Putamen (tissue), 1 donor: Measurements from ENCODE around the gene LSG1.

Source experiments
- DNase-seq: peaks from one replicate; pipeline ENCODE4 v3.0.0-alpha.2; 2016; ENCODE audit warnings: low spot score

LSG1 gene

DNA sequence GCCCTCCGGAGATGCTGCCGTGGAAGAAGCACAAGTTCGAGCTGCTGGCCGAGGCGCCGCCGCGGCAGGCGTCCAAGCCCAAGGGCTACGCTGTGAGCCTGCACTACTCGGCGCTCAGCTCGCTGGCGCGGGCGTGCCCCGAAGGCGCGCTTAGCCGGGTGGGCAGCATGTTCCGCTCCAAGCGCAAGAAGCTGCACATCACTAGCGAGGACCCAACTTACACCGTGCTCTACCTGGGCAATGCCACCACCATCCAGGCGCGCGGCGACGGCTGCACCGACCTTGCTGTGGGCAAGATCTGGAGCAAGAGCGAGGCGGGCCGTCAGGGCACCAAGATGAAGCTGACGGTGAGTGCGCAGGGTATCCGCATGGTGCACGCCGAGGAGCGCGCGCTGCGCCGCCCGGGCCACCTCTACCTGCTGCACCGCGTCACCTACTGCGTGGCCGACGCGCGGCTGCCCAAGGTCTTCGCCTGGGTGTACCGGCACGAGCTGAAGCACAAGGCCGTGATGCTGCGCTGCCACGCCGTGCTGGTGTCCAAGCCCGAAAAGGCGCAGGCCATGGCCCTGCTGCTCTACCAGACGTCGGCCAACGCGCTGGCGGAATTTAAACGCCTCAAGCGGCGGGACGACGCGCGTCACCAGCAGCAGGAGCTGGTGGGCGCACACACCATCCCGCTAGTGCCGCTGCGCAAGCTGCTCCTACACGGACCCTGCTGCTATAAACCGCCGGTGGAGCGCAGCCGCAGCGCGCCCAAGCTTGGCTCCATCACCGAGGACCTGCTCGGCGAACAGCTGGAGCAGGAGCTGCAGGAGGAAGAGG, 15.0 kb upstream of the LSG1 start:
- no peak for DNase-seq

DNA sequence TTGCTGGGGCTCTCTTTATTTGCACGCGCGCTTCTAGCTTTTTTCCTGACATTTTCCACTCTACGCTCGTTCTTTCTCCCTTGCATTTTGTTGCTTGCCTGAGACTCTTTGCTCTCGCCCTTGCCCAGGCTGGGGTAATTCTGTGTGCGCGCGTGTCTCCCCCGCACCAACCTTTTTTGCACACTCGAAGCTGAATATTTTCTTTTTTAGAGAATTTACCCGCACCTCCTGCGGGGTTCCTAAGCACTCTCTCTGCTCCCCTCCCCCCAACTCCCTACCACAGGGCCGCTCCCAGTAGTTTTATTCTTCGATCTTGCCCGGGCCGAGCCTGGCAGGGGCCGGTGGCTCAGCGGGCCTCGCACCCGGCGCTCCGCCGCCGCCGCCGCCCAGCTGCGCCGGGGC, 14.4 kb upstream of the LSG1 start:
- no peak for DNase-seq

DNA sequence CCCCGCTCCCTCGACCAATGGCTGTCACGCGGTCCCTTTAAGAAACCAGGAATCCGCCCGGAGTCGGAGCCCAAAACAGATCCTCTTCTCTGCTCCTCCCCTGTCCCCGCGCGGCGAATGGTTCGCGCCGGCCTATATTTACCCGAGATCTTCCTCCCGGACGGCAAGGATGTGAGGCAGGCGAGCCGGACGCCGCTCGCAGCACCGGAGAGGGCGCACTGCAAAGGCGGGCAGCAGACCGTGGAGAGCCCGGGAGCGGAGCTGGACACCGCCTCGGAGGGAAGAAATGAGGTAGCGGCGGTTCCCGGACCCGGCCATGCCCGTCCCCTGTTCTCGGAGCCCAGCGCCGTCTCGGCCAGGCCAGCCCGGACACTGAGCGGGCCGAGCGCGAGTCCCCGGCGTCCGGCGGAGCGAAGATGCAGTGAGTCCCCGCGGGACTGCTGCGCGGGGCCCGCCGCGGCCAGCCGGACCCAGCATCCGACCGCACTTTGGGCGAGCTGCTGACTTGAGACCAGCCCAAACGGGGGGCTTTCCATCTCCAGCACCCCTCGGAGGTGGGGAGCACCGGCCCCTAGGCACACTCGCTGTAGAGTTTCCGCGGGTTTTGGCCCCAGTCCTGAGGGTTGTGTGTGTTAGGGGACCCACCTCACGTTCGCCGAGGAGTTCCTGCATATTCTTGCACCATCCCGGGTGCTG, 13.9 kb upstream of the LSG1 start, which contains the start of gene FAM43A:
Gene FAM43A, plus strand, starts transcription at position 166 of the 696 bp plus-strand sequence. CDS start 944 bp downstream, outside the sequence.
- peak; percentile 84 for DNase-seq

DNA sequence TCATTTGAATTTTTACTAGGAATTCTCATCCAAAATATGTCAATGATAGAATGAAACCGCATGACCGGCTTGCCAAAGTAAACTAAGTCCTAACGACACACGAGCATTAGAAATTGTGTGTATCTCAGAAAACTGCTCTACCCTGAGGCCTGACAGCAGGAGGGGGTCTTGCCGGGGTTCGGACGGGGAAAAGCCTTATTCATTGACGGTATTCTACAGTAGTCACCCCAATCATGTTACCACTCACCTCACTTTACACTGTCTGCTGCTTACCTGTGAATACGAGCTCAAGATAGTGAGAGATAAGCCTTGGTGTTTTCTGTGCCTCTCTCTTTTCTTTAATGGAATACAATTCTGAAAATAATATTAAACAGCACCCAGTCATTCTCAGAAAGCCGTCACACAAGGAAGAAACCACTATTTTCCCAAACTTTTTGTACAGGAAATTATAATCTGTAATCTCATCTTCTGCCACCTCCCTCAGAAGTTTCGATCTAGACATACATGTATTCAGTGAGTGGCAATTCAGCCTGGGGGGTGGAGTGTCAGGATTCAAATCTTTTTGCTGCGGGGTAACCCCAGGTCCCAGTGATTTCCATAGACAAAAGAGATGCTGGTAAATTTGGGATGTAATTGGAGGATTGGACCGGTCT, 13.2 kb upstream of the LSG1 start:
- no peak for DNase-seq

DNA sequence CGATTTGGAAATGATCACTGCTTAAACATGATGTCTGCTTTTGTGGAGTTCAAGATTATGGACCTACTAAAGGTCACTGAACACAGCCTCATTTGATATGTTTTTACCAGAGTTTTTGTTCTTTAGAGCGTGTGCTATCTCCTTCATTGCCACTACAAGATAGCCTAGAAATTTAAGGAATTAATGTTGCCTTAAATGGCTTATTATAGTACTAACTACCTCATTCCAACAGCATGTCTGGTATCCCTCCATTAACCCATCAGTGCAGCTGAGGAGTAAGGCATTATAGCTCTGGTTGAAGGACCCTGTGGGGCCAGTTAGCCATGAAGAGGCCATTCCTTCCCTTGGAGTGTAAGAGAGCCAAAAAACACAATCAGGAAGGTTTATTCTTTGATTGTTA, 11.4 kb upstream of the LSG1 start:
- DNase-seq: no peak

DNA sequence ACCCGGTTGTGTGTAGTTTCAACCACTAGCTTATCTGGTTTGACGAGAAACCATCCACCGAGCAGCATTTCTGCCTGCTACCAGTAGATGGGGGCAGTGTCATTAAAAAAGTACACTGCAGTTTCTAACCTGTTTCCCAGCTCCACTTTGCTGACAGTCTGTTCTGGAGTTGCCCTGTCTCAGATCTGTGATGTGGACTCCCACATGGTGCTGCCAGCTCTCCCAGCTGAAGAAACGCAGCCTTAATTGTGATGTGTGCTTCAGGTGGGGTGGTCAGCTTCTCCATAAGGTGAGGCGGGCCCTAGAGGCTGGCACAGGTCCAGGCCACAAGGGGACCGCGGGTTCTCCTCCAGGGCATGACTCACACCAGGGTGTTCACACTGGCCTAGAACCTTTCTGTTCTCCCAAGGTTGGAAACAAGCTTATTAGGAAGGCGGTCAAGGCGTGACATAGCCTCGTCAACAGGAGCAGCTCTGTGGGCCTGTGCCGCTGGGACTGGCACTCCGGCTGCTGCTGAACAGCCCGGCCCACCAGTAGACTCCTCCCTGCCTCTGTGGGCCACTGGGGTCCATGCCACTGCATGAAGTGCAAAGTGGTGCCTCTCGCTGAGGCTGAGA, 10.8 kb upstream of the LSG1 start:
- DNase-seq: peak; percentile 79

DNA sequence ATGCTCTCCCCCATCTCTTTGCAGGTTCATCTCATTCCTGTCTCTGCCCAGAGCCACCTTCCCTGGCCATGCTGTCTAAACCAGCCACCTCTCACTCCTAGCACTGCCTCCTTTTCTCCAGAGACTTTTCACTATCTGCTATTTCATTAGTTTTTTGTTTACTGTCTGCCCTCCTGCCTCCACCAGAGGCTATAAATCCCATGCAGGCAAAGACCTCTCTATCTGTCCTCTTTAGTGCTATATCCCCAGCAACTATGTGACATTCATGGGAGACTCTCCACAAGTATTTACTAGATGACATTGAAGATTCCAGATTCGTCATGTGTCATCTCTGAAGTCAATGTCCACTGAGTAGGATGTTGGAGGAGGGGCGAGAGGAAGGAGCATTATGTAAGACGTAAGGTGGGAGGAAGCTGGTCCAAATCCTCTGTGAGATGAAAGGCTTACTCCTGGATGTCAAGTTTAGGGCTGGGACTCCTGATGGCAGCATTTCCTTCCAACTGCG, 10.2 kb upstream of the LSG1 start:
- no peak for DNase-seq

DNA sequence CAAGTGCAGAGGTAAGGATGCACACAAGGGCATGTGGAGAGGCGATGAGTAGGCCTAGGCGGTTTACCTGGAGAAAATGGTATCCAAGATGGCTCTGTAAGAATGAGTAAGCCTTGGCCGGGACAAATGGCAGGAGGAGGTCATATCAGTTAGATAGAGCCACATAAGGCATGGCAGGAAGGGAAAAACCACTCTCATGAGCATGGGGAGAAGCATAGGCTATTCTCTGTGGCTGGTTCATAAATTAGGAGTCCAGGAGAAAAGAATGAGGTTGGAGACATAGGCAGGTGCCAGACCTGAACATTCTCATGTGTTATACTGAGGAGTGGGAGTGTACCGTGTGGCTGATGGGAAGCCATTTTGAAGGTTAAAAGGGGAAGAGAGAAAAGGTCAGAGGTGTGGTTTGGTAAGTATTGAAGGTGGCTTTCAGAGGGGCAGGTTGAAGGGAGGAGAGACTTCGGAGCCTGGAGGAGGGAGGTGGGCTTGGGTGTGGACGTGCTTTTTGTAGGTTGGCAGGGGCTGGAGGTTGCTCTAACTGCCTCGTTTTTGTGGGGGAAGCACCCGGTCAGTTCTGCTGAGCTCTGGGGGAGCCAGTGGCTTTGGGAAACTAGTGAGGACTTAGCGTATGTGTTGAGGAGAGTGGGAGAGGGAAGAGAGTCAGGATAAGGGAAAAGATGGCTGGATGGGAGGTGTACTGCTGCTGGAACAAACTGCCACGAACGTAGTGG, 9.1 kb upstream of the LSG1 start:
- DNase-seq: no peak

DNA sequence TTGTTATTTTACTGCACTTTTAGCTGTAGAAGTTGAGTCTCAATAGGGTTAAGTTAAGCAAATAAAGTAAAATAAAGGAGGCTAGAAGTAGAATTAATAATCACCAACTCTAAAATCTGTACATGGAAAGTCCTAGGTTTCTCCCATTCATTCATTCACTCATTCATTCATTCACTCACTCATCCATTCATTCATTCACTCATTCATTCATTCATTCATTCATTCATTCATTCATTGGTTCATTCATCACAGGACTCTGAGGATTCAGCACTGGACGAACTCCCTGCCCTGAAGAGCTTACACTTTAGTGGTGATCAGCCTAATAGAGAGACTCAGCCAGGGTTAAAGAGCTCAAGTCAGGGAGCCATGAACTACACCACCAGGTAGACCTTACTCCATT, 4.5 kb upstream of the LSG1 start:
- no peak for DNase-seq

DNA sequence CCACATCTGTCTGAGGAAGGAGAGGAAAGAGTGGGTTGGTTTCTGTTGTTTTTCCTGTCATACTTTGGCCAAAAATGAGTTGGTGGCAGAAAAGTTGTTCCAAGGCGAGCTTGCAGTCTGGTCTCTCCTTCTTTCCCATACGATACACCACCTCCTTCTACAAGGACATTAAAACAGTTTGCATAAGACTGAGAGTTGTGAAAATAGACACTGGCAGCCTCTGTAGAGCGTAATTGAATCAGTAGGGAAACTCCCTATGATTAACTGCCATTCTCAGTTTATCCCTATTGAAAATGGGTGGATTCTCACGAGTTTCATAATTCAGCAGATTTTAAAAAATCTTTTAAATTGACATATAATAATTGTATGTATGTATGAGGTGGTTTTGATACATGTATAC, 3.7 kb upstream of the LSG1 start:
- no peak for DNase-seq

DNA sequence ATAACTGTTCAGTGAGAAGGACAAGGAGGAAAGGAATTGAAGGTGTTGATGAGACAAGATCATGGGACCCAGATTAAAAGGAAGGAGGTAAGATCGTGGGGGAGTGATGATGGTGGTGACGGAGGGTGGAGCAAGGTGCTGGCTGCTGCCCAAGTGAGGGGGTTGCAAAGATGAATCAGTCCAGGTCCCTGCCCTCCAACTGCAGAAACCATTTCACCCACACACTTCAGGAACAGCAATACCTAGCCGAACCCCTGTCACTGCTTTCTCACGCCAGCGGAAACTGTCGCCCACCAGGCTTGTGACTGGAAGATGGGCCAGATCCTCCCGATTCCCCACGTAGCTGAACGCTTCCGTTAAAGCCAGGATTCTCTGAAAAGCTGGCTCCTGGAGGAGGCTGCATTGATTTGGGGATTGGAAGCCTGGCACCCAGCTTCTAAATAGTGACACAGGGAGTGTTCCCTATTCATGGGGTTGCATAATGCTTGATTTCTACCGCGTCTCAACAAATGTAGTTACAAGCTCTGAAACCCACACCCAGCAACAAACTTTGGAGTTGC, 3.2 kb upstream of the LSG1 start:
- peak; percentile 59 for DNase-seq

DNA sequence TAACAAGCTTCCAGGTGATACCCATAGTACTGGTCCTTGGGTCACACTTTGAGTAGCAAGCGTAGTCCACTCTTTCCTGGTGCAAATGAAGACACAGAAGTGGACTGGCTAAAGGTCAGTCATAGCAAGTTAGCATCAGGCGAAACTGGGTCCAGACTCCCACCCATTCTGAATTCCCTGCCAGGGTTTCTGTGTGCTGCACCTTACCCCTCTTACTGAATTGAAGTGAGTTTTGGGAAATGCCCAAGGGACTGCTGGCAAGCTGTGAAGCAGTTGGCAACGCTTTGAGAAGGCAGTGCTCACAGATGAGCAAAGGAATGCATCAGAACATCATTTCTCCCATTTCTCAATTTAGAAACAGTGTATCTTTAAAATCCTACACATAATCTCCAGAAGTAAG, 1.8 kb upstream of the LSG1 start:
- DNase-seq: no peak

DNA sequence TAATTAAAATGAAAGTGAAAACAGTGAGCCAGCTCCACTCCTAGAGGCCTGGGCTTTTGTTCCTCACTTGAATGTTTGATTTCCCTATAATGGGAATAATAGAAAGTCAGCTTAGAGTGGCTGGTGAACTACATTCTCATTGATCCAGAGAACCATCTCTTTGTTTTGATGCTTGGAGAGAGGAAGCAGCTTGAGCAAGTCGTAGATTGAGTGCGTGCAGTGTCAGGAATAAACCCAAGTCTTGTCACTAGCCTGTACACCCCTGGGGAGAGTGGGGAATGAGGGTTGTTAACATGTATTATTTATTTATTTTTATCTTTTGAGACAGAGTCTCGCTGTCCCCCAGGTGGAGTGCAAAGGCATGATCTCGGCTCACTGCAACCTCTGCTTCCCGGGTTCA, 885 bp upstream of the LSG1 start:
- no peak for DNase-seq

DNA sequence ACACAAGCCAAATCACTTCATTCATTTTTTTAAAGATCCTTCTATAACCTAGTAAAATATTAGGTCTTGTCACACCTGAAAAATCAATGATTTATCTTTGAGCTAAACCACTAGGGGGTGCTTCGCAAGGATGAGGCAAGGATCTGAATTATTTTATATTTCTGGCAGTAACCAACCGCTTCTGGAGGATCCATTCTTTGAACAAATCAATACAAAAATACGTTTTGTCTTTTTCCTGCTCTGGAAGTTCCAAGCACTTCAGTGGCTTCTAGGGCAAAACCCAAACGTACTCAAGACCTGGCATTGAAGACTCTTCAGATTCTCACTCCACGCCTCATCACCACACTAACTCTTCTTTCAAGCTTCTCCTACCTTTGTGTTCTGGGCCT, 486 bp downstream of the LSG1 start:
- DNase-seq: no peak

DNA sequence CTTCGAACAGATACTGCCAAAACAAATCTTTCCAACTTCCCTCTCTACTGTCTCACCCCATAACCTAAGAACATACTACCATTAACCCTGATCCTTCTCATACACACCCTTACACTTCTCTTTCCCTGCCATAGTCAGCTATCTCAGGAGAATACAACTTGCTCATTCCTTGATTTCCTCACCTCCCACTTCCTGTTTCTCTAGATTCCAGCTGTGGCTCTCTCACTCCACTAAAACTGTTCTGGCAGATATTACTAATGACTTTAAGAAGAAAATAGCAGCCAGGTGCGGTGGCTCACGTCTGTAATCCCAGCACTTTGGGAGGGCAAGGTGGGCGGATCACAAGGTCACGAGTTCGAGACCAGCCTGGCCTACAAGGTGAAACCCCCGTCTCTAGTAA, 4.6 kb downstream of the LSG1 start:
- no peak for DNase-seq

DNA sequence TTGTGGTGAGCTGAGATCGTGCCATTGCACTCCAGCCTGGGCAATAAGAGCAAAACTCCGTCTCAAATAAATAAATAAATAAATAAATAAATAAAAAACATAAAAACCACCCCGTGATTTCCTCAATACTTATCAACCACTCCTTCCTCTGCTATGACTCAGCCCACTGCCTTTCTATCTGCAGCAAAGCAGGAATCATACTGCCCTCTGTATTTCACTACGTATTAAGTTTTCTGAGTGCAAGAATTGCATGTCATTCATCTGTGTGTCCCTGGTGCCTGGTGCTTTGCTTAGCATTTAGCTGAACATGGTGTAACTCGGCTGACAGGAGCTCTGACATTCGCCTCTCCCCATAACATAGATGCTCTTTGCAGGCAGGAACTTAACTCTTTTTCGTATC, 7.1 kb downstream of the LSG1 start:
- no peak for DNase-seq

DNA sequence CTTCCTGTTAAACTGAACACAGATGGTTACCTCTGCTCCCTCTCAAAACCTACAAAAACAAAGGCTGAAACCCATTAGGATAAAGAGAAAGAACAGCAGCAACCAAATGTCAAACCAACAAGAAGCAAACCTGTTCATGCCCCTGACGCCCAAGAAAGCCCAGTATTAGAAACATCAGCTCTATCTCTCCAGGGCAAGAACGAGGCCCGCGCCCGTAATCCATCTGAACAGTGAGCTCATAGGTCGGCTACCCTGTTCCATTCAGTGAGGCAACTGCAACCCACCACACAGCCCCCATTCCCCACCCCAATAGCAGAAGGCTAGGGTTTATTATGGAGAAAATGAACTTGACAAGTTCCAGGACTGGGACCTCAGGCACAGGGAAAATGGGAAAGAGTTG, 10.0 kb downstream of the LSG1 start:
- no peak for DNase-seq

DNA sequence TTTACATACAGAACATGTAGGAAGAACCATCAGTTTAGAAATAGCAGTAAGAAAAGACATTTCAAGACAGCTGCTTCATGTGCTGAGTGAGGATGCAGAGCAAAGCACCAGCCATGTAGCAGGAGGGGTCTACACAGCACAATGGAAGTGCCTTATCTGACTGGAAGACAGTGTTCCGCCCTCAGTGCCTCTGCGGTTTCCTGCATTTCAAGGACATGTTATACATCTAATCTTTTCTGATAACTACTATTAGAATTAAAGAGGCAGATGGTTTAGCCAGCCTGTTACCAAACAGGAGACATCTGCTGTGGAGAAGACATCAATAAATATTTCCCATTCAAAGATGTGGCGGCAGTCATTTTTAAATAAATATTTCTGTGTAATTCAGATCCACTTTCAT, 10.6 kb downstream of the LSG1 start:
- no peak for DNase-seq

DNA sequence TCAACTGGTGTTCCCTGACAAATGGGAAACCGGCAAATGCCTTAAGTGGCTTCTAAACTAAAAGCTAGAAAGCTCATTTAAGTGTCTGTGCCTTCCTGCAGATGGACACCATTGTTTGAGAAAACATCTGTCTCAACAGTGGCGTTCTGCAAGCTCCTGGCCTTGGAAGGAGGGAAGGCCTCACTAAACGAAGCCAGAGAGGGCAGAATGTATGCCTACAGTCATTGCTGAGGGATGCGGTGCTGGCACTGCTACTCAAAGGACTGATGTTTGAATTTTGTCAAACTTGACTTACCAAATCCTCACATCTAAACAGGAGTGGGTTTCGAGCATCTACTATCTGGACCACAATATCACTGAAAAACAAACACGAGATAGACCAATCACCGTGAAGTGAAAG, 12.2 kb downstream of the LSG1 start:
- DNase-seq: no peak

DNA sequence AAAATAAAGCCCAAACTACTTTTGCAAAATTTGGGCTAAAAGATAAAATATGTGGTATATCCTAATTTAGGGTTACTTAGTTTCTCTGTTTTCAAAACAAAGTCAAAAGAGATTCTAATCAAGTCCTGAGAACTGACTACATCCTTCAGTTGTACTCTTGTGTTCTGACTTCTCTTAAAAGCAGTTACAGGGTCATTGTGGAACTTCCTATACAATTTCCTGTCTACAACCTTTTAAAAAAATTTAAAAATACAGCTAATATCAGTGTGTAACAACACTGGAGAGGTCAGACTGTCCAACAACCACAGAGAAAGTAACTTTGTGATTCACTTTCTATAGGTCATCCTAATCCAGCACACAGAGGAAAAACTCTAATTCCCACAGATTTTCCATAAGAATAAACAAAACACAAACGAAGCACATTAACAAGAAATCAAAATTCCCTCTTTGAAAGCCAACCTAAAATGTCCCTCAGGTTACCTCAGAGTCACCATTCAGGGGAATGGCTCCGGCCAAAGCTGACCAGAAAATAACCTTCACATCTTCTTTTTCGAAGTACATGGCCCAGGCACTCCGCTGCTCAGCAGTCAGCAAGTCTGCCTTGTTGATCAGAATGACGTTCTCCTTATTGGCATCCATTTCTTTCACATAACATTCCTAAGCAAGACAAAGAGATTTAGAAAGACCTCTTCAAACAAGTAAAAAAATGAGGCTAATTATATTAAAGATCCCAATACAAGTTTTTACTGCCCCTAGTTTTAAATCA, 13.3 kb downstream of the LSG1 start:
- no peak for DNase-seq

DNA sequence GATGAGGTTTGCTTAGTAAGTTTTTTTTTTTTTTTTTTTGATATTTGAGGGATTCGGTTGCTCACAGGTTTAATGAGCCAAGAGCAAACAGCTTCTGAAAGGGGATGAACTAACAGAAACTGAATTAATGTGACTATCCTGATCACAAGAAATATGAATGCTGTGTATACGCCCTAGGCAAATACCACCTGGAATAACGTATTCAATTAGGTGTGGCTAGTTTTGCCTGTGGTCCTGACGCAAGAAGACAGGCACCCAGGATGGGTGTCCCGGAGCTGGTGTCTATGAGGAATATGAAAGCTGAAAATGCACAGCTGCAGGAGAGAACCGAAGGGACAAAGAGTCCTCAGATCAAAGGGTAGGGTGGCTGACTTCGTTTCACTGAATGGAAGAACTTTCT, 14.6 kb downstream of the LSG1 start:
- DNase-seq: no peak
